Stimulated activated CD4-positive, alpha-beta T cell treated with anti-CD3 and anti-CD28 coated beads, Interleukin-2, amount 100 ng/mL, for 24 hours (primary cell): ENCODE results near the gene CDH4.

ENCODE experiments used
- DNase-seq, 2 donors: peaks; one replicate each; pipeline ENCODE4 v3.0.0-alpha.2; 2020

The CDH4 gene

GRCh38 chr20:61748376-61748775 lies 496.3 kb downstream of the CDH4 start:
- DNase-seq, result no peak

- DNase-seq, result no peak
Observed at GRCh38 chr20:61749406-61750075, 497.5 kb downstream of the CDH4 start.

GRCh38 chr20:61750093-61750492 lies 498.0 kb downstream of the CDH4 start:
- no peak for DNase-seq

- DNase-seq, result no peak
Observed at GRCh38 chr20:61752576-61752975, 500.5 kb downstream of the CDH4 start.

- no peak for DNase-seq
Observed at GRCh38 chr20:61753316-61753942, 501.4 kb downstream of the CDH4 start.

GRCh38 chr20:61753987-61754956 lies 502.2 kb downstream of the CDH4 start:
- no peak for DNase-seq

GRCh38 chr20:61754976-61755778 lies 503.1 kb downstream of the CDH4 start:
- DNase-seq, result no peak

- no peak for DNase-seq
Observed at GRCh38 chr20:61755971-61756845, 504.1 kb downstream of the CDH4 start.

- no peak for DNase-seq
Observed at GRCh38 chr20:61756966-61757677, 505.1 kb downstream of the CDH4 start.

GRCh38 chr20:61757678-61758563 lies 505.9 kb downstream of the CDH4 start:
- DNase-seq, result no peak

- DNase-seq, result no peak
Observed at GRCh38 chr20:61758564-61759200, 506.6 kb downstream of the CDH4 start.

- no peak for DNase-seq
Observed at GRCh38 chr20:61759286-61760065, 507.4 kb downstream of the CDH4 start.

- no peak for DNase-seq
Observed at GRCh38 chr20:61760321-61760720, 508.3 kb downstream of the CDH4 start.

GRCh38 chr20:61760731-61761130 lies 508.7 kb downstream of the CDH4 start:
- DNase-seq, result no peak

GRCh38 chr20:61761453-61762166 lies 509.5 kb downstream of the CDH4 start:
- no peak for DNase-seq

- DNase-seq, result no peak
Observed at GRCh38 chr20:61762167-61762710, 510.2 kb downstream of the CDH4 start.

GRCh38 chr20:61762886-61763739 lies 511.1 kb downstream of the CDH4 start:
- DNase-seq, result no peak
